HG03378 (cell line): ENCODE measurements around the gene PPIB.

Source experiments
- ATAC-seq: cut with Tn5 transposase; IDR thresholded peaks from one replicate; pipeline ENCODE4 v1.9.1; 2021; ENCODE audit warnings: mild to moderate bottlenecking, moderate library complexity; ENCODE audit not compliant: unreplicated experiment

The PPIB gene

DNA sequence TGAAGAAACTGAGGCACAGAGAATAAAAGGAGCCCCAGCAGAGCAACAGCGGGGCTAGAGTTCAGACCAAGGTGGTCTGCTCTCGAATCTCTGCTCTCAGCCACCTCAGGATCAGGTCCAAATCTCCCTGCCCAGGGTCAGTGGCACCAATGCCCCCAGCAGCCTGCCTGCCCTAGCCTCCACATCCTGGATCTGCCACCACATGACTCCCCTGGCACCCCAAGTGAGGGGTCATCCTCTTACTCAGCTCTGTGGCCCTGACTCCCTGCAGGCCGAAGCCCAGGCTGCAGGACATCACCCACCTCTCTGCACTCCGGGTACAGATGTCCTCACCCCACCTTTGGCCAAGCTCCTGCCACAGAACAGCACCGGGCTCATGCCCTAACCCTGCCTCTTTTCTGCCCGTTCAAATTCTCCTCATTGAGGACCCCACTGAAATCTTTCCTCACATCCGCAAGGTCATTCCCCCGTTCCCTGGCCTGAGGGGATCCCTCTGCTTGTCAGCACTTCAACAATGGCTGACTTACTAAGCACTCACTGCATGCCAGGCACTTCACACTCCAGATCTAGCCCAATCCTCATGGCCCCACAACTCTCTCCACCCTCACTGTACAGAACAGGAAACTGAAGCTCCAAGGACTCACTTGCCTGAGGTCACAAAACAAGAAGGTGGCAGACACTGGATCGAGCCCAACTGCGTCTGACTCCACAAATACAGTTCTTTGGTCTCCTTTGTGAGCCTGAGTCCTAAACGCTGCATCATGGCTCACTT, 4.3 kb downstream of the PPIB start:
- ATAC-seq, result no peak

DNA sequence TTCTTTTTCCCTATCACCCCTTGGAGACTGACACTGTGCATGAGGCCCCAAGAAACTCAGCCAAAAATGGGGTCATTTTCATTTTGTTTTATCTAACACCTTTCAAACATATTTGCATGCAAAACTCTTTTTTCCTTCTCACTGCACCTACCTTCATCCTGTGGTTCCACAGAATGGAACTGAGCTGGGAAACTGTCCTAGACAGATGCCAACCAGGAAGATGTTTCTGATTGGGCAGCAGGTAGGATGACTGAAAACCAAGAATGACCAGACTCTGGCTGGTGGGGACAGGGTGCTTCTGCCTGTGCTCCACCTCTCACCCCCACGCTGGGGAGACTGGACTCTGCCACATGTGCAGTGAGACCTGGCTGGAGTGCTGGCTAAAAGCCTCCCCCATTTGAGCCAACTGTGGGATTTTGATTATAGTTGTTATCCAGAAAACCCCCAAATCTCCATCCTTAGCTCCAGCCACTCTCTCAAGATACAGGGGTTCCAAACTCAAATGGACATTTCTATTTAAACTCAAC, 5.2 kb downstream of the PPIB start:
- ATAC-seq, result no peak

DNA sequence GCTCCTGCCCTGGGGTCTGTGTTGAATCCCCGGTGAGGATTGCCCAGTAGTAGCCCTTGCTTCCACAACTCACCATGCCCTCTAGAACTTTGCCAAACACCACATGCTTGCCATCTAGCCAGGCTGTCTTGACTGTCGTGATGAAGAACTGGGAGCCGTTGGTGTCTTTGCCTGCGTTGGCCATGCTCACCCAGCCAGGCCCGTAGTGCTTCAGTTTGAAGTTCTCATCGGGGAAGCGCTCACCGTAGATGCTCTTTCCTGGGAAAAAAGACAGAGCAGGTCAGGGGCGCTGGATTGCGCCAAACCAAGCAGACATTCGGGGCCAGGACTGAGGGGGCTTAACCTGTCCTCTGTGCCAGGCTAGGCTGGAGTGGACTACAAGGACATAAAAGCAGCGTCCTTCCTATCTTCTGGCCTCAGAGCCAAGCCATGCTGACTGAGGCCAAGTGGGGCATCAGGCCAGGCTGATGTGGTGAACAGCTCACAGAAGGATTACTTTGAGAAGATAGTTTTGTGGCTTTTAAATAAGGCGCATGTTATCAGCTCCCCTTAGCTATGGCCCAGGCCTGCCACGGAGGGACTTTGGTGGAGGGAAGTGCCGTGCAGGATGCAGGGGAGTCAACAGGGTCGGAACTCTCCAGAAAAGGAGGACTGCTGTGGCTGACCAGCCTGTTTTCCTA, 6.0 kb downstream of the PPIB start:
- no peak for ATAC-seq

DNA sequence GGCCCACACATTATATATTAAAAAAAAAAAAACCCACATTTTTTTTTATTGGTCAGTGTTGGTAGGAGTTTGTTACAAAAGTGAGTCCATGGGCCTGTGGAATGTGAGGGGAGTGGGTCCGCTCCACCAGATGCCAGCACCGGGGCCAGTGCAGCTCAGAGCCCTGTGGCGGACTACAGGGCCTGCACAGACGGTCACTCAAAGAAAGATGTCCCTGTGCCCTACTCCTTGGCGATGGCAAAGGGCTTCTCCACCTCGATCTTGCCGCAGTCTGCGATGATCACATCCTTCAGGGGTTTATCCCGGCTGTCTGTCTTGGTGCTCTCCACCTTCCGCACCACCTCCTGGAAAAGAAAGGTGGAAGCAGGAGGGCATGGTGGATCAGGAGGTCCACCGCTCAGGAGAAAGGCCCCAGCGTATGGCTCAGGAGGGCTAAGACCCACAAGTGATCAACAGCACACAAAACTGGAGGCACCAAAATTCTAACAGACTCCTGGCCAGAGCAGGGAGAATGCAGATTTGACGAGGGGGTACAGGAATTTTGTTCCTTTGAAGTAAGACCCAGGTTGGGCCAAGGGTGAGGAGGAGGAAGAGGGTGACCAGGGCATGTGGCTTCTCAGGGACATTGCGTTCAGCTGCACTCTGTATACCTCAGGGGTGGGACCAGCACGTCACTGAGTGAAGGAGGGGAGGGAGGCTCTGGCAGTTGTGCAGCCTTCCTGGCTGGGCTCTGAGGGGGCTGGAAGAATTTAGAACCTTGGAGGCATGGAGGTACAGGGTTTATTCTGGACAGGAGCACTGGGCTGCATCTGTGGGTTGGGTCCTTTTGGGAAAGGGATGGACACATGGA, 6.8 kb downstream of the PPIB start:
- ATAC-seq, result no peak

DNA sequence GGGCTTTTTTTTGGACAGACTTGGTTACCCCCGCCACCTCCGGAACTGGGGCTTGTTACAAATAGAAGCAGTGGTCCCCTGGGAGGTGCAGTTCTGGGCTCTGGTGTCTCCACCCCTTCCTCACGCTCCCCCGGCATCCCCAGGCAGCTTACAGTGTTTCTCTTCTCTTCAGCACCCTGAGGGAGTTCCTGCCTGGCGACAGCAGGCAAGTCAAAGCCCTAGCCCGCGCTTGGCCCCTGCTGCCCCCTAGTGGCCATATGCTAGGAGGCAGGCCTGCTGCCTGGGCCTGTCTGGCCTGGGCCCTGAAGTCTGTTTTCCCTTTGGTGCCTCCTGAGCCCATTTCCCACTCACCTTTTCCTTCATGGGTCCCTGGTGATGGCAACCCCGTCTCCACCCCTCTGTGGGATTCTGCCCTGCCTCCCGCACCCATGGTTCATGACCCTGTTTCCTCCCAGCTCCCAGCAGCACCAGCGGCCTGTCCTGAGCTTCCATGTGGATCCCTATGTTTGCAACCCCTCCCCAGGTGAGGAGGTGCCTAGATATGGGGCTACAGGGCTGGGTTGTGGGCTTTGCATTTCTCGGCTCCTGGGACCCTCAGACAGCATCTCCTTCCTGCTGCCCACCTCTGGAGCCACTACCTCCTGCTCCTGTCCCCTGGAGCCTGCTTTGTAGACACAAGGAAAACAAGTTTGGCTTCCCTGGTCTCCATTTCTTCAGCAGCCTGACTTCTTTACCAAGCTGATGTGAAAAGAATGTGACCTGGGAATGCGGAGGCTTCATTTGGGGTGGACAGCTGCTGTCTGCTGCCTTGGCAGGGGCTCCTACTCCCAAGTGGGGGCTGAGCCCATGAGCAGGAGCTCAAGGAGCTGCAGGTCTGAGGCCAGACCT, 9.1 kb downstream of the PPIB start:
- peak; percentile 50 for ATAC-seq

DNA sequence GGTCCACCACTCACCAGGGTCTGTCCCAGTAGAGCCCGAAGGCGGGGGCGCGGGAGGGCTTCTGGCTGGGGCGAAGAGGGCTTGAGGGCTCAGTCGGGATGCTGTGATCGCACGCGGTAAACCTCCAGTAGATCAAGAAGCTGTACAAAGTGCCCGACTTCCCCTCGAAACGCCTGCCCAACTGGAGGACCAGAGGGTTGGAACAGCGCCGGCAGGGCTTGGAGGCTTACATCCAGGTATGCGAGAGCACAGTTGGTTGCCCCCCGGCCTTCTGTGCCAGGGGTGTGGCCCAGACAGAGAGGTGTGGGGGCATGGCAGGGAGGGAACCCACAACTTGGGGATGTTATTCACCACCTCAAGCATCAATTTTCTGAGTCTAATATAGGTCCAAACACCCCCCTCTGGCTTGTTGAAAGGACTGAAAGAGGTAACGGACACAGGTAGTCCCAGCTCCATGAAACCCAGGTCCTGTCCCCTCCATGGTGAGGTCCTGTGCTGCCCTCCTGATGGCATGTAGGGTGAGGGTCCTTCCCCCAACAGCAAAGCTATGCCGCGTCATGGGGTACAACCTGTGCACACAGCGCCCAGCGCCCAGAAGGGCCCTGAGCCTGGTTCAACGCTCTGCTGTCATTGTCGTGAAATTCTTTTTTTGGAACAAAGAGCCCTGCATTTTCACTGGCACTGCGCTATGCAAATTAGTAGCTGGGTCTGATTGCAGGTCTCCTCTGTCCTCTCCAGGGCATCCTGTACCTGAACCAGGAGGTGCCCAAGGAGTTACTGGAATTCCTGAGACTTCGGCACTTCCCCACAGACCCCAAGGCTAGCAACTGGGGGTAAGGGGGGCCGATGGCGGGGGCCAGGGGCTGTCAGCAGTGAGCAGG, 10.1 kb downstream of the PPIB start:
- ATAC-seq, result peak; percentile 12

DNA sequence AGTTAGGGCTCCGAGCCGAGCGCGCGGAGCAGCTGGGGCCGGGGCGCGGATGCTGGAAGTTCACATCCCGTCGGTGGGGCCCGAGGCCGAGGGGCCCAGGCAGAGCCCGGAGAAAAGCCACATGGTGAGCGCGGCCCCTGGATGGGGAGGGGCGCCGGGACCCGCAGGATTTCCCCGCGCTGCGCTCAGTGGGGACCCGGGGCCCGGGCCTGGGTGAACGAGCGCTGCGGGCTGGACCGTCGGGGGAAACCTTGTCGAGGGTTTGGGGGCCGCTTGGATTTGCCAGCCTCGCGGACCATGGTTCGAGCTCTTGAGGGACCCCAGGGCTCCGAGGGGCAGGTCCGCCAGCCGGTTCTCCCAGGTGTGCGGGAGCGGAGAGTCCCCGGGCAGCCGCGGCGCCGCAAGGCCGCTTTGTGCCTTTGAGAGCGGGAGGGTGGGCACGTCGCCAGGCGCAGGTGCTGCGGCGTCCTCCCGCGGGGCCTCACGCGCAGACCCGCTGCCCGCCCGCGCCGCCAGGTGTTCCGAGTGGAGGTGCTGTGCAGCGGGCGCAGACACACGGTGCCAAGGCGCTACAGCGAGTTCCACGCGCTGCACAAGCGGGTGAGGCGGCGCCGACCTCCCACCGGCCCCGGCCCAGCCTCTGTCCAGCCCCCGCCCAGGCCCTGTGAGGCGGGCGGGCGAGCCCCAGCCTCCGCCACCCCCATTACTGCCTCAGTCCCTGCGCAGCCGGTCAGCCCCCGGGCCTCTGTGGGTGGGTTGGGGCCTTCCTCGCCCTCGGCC, 10.9 kb downstream of the PPIB start, which contains the start of gene SNX22:
TSS of gene SNX22 (plus strand) at position 5 of the 780 bp plus-strand sequence. CDS start at position 50, 45 bp downstream.
- ATAC-seq, result peak; percentile 8

DNA sequence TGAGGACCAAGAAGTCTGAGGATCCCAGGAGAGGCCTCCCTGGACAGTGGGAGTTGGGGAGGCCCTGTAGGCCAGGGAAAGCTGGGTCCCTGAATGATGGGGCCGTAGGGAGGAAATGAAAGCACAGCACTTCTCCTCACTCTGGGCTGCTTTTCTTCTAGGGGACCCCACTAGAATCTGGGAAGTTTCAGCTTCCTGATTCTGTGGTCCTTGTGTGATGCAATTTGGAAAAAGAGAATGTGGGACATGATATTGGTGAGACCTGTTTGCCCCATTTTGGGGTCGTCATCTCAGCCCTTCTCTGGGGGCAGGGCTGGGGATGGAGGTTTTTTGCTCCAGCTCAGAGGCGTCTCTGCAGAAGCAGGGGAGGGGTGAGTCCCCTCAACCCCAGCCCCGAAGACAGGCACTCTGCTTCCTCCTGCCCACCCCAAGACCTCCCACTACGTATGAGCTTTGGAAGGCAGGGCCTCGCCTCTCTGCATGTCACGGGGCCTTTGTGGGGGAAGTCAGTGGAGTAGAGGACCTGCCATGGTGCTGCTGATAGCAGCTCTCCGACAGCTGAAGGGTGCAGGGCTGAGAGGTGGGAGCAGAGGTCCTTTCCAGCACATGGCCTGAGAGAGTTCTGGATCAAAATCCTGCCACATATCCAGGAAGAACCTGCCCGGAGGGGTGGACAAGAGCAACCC, 12.8 kb downstream of the PPIB start:
- no peak for ATAC-seq

DNA sequence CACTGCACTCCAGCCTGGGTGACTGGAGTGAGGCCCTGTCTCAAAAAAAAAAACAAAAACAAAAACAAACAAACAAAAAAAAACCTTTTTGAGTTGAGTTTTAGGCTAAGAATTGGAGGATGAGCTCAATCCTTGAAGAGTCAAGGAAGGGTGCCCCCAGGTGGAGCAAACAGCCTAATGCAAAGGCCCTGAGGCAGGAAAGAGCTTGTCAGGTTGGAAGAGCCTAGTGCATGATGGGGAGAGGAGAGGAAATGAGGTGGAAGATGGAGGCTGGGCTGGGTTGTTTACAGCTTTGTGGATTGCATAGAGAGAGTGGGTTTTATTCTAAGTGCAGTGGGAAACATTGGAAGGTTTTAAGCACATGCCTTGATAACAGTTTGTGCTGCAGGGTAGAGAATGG, 13.4 kb downstream of the PPIB start:
- ATAC-seq, result no peak

DNA sequence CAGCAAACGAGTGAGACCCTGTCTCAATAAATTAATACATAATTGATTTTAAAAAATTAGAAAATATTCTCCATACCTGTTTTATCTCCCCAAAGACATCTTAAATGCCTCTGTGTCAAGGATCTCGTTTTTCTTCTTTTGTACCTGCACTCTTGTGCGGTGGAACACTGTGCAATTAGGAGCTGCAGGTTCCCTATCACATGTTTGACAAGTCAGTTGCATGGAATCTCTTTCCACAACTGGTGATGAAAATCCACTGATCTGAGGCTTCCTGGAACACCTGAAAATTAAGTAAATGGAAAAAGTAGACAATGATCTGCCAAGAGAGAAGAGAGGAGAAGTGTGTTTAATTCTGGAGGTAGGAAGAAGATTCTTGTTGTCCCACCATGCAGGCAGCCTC, 14.2 kb downstream of the PPIB start:
- no peak for ATAC-seq

DNA sequence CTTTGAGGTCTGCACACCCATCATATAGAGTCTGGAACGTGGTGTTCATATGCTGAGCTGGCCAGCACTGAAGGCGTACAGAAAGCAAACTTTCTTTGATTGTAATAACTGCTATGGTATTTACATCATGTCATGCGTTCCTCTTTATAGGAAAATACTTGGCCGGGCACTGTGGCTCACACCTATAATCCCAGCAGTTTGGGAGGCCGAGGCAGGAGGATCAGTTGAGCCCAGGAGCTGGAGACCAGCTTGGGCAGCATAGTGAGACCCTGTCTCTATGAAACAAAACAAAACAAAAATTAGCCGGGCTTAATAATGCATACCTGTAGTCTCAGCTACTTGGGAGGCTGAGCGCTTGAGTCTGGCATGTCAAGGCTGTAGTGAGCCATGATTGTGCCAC, 14.7 kb downstream of the PPIB start:
- ATAC-seq, result no peak

DNA sequence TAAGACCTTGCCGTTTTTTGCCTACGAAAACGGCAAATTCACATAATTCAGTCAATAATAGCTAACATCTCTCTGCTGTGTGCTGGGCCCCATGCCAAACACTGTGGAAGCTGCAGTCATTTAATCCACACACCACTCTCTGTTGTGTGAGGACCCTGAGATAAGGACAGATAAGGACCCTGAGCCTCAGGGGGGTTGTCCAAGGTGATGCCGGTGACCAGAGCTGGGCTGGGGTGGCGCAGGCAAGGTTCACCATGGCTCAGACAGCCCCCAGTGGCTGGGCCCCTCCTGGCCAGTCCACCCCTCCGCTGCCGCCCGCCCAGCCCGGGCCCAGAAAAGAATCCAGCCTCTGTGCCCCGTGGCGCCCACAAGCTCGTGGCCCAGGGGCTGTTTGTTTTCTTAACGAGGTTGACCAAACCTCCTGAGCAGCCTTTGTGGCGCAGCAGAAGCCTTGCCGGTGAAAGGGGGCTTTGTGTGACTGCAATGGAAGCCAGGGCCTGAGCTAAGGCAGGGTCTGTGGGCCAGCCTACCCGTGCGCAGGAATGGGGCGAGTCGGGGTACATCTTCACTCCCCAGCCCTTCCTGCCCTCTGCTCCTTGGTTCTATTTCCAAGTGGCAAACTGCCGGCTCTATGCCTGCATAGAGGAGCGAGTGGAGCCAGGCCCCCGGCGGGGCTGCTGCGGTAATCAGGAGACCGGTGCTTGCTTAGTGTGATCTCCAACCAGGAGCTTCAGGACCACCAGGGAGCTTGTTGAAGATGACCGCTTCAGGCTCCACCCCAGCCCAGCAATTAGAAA, 15.7 kb downstream of the PPIB start:
- ATAC-seq, result no peak

DNA sequence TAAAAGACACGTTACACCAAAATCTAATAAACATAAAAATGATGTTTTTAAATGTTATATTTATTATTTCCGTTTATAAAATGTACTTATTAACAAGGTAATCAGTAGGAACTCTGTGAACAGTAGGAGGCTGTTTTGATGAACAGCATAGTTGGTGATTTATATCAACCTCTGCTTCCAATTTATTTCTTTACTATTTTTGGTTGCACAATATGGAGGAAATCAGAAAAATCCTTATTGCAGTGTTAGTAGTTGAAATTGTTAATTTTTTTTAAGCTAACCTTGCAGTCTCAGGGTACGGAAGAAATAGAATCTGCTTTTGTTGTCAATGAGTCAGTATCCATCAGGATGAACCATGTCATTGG, 16.3 kb downstream of the PPIB start:
- ATAC-seq, result no peak

DNA sequence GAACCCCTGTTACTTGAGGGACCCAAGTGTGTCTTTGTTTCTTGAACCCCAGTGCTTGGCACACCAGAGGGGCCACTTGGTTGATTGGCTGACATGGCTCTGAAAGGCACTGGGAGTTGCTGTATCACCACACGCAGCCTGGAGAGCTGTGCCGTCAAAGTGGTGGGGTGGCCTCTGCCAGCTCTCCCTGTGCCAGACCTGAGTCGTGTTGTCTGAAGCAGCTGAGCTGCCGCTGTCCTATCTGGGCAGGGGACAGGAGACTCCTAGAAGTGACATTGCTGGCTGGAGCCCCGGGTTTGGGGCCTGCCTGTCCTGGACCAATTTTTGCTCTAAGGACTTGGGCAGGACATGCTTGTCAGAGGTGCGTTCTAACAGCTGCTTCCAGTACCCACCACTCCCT, 16.8 kb downstream of the PPIB start:
- ATAC-seq, result no peak

DNA sequence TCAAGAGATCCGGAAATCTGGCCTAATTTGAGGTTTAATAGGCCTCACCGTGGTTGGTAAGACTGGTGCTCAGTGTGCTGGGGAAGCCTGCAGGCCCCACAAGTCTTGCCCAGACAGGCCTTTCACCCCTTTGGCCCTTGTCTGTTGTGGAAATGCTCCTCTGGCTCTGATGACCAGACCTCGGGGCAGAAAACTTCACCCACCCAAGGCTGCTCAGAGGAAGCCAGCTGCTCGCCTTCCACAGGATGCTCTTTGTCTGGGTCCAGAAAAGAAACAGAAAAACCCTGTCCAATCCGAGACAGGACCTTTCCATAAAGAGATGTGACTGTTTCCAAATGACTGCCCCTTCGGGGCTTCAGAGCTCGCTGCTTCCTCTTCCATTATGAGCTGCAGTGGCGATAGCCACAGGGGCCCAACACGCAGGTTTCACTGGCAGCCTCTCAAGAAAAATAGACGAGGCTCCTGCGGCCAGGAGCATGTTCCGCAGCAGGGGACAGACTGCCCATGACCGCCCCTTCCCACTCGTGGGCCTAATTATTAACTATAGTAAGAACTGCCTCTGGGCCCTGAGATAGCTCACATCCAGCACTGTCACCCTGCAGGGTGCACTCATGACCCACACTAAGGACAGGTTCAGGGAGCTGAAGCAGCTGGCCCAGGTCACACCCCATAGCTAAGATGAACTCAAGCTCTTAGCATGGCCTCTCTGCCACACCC, 18.1 kb downstream of the PPIB start:
- peak; percentile 74 for ATAC-seq

DNA sequence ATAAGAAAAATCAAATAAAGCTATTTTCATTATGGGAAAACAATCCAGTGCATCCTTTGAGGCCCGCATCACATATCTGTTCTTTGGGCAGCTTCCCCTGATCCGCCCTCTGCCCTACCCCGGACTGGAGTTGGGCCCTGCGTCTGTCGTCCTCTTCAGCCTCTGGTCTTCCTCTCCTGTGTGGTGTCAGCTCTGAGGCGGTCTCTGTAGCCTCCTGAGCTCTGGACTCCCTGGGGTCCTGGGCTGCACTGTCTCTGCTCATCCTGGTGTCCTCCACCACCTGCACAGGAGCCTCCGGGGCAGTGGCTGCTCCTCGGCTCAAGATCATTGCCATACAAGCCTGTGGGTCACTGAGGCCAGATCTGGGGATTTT, 18.6 kb downstream of the PPIB start:
- no peak for ATAC-seq

DNA sequence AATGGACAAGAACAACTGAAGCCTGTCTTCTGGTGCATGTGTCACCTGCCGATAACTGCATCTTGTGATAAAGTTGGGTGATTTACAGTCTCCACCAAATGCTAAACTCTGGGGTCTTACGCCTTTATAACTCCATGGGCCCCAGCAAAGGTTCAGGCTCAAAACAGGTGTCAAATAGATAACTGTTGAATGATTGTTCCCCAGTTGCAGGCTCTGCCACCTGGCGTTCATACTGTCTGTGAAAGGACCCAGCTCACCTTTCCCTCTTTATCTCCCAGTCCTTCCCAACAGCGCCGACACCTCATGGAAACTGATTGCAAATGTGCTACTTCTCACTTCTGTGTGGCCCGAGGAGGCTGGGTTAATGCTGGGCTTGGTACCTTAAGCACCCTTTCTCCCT, 19.5 kb downstream of the PPIB start:
- no peak for ATAC-seq
